ENCODE data around the gene TMEM89. TPM values are rescaled to one million over a fixed set of nuclear protein-coding genes. Genes with fewer than 3 reads are reported as not detected.

Gene TMEM89
- total and polyA plus RNA-seq, 5 donors from 2014 or later = not detected

- H3K4me3 Mint-ChIP-seq = no peak overlapping the region
- Histone ChIP-seq H3K4me3 (ENCODE audit: low read depth, low read length) (no peak overlapping the region), H3K9me3 (ENCODE audit: control insufficient read depth in 2 of 2, low read length in 2 of 2) (no peaks in the 10 kb centered on the region), H3K36me3 (ENCODE audit: control insufficient read depth, insufficient read depth, low read length) (no peaks in the 10 kb centered on the region), H3K27ac (ENCODE audit: insufficient read depth, low read length, poor library complexity, severe bottlenecking) (no peak overlapping the region), H3K4me1 (ENCODE audit: control insufficient read depth, insufficient read depth, low read length, poor library complexity, severe bottlenecking) (no peaks in the 10 kb centered on the region), H3K27me3 (ENCODE audit: control insufficient read depth, insufficient read depth, low read length) (no peaks in the 10 kb centered on the region)
- H3K36me3 Mint-ChIP-seq = no peaks in the 10 kb centered on the region
- H3K27me3 Mint-ChIP-seq = no peaks in the 10 kb centered on the region
- H3K9me3 Mint-ChIP-seq = no peaks in the 10 kb centered on the region
- DNase-seq (no peak), ATAC-seq (ENCODE audit: low read depth in 2 of 2) (no peak)
- H3K27ac Mint-ChIP-seq = no peak overlapping the region
- no peaks in the 10 kb centered on the region for H3K4me1 Mint-ChIP-seq
These were observed 49.1 kb downstream of the TMEM89 start for GRCh38 chr3:48572517-48572916.

GRCh38 chr3:48571938-48572337, 49.6 kb downstream of the TMEM89 start:
- no peak overlapping the region for H3K4me3 ChIP-seq (ENCODE audit: low read depth, low read length)
- DNase-seq (no peak), ATAC-seq (ENCODE audit: low read depth in 2 of 2) (no peak)
- H3K27me3 ChIP-seq (ENCODE audit: control insufficient read depth, insufficient read depth, low read length) = no peaks in the 10 kb centered on the region
- Mint-ChIP-seq H3K36me3 (no peaks in the 10 kb centered on the region), H3K4me1 (no peaks in the 10 kb centered on the region), H3K27ac (no peak overlapping the region), H3K9me3 (peaks cover 0 to 1% (median 0%) of the 10 kb centered on the region in 7 donors), H3K27me3 (no peaks in the 10 kb centered on the region), H3K4me3 (no peak overlapping the region)
- H3K9me3 ChIP-seq (ENCODE audit: control insufficient read depth in 2 of 2, low read length in 2 of 2) = no peaks in the 10 kb centered on the region
- H3K4me1 ChIP-seq (ENCODE audit: control insufficient read depth, insufficient read depth, low read length, poor library complexity, severe bottlenecking) = no peaks in the 10 kb centered on the region
- no peak overlapping the region for H3K27ac ChIP-seq (ENCODE audit: insufficient read depth, low read length, poor library complexity, severe bottlenecking)
- no peaks in the 10 kb centered on the region for H3K36me3 ChIP-seq (ENCODE audit: control insufficient read depth, insufficient read depth, low read length)

Other genes starting within 250 kb of the TMEM89 start
- not detected for gene FBXW12, start 249.6 kb downstream of the TMEM89 start, total RNA-seq
- not detected for gene FBXW12, start 249.6 kb downstream of the TMEM89 start, polyA plus RNA-seq
- 5.2 TPM for gene PLXNB1, start 191.7 kb downstream of the TMEM89 start, total RNA-seq
- gene PLXNB1, start 191.7 kb downstream of the TMEM89 start, polyA plus RNA-seq = under 1 TPM in 1 of 4 donors, not detected in 3; 0.07 TPM
- 4.6 TPM for gene CCDC51, start 181.7 kb downstream of the TMEM89 start, total RNA-seq
- gene CCDC51, start 181.7 kb downstream of the TMEM89 start, polyA plus RNA-seq = 10 to 100 TPM in 1 of 4 donors, 1 to 10 TPM in 3; 7.1 to 13.7 (median 9.1) TPM
- gene TMA7, start 181.5 kb downstream of the TMEM89 start, total RNA-seq = 248 TPM
- 100 to 1,000 TPM; 664 to 743 (median 695) TPM for gene TMA7, start 181.5 kb downstream of the TMEM89 start, polyA plus RNA-seq
- 11.5 TPM for gene ATRIP, start 175.0 kb downstream of the TMEM89 start, total RNA-seq
- 10 to 100 TPM in 3 of 4 donors, 1 to 10 TPM in 1; 9.6 to 14.7 (median 13.3) TPM for gene ATRIP, start 175.0 kb downstream of the TMEM89 start, polyA plus RNA-seq
- 197 TPM for gene SHISA5, start 117.6 kb downstream of the TMEM89 start, total RNA-seq
- 100 to 1,000 TPM; 415 to 598 (median 440) TPM for gene SHISA5, start 117.6 kb downstream of the TMEM89 start, polyA plus RNA-seq
- gene PFKFB4, start 65.0 kb downstream of the TMEM89 start, total RNA-seq = 1.8 TPM
- 1 to 10 TPM in 3 of 4 donors, under 1 TPM in 1; 0.96 to 1.5 (median 1.4) TPM for gene PFKFB4, start 65.0 kb downstream of the TMEM89 start, polyA plus RNA-seq
- gene UCN2, start 58.0 kb downstream of the TMEM89 start, total RNA-seq = not detected
- not detected for gene UCN2, start 58.0 kb downstream of the TMEM89 start, polyA plus RNA-seq
- 1.1 TPM for gene COL7A1, start 26.4 kb downstream of the TMEM89 start, total RNA-seq
- not detected for gene COL7A1, start 26.4 kb downstream of the TMEM89 start, polyA plus RNA-seq
- gene UQCRC1, start 12.1 kb downstream of the TMEM89 start, total RNA-seq = 111 TPM
- gene UQCRC1, start 12.1 kb downstream of the TMEM89 start, polyA plus RNA-seq = 100 to 1,000 TPM; 181 to 234 (median 206) TPM
- gene SLC26A6, start 13.7 kb upstream of the TMEM89 start, total RNA-seq = 25.1 TPM
- gene SLC26A6, start 13.7 kb upstream of the TMEM89 start, polyA plus RNA-seq = 1 to 10 TPM; 3.2 to 6.7 (median 5.9) TPM
- gene CELSR3, start 41.1 kb upstream of the TMEM89 start, total RNA-seq = 8.8 TPM
- gene CELSR3, start 41.1 kb upstream of the TMEM89 start, polyA plus RNA-seq = under 1 TPM; 0.31 to 0.53 (median 0.37) TPM
- 19.2 TPM for gene NCKIPSD, start 64.1 kb upstream of the TMEM89 start, total RNA-seq
- gene NCKIPSD, start 64.1 kb upstream of the TMEM89 start, polyA plus RNA-seq = 10 to 100 TPM in 2 of 4 donors, 1 to 10 TPM in 2; 6.4 to 11.6 (median 10.3) TPM
- 107 TPM for gene IP6K2, start 95.5 kb upstream of the TMEM89 start, total RNA-seq
- gene IP6K2, start 95.5 kb upstream of the TMEM89 start, polyA plus RNA-seq = 10 to 100 TPM; 54.0 to 58.6 (median 55.8) TPM
- 29.3 TPM for gene PRKAR2A, start 226.1 kb upstream of the TMEM89 start, total RNA-seq
- 10 to 100 TPM; 13.4 to 15.3 (median 14.3) TPM for gene PRKAR2A, start 226.1 kb upstream of the TMEM89 start, polyA plus RNA-seq

Data from CD4-positive, CD25-positive, alpha-beta regulatory T cell (primary cell).